ENCODE data around the gene SLC35F6.

GRCh38 chr2:26731714-26732113 is 32.4 kb upstream of the SLC35F6 start:
- TF ChIP-seq CTCF (IDR thresholded peaks at IDR 0.05; ENCODE audit: low read depth, low read length, missing input control) (no peak), RXRA (IDR thresholded peaks at IDR 0.05) (no peak), RAD21 (IDR thresholded peaks at IDR 0.05) (no peak), TAF1 (conservative IDR thresholded peaks at IDR 0.05) (no peak), JUND (IDR thresholded peaks at IDR 0.05) (no peak), EGR1 (IDR thresholded peaks at IDR 0.05; ENCODE audit: low read depth in 2 of 2) (no peak), SP1 (IDR thresholded peaks at IDR 0.05) (no peak), YY1 (IDR thresholded peaks at IDR 0.05) (no peak), HNF4G (IDR thresholded peaks at IDR 0.05) (no peak), GABPA (IDR thresholded peaks at IDR 0.05 in 1 of 2, conservative IDR thresholded peaks at IDR 0.05 in 1 of 2) (no peak)
- TF ChIP-seq, protein P1, sequence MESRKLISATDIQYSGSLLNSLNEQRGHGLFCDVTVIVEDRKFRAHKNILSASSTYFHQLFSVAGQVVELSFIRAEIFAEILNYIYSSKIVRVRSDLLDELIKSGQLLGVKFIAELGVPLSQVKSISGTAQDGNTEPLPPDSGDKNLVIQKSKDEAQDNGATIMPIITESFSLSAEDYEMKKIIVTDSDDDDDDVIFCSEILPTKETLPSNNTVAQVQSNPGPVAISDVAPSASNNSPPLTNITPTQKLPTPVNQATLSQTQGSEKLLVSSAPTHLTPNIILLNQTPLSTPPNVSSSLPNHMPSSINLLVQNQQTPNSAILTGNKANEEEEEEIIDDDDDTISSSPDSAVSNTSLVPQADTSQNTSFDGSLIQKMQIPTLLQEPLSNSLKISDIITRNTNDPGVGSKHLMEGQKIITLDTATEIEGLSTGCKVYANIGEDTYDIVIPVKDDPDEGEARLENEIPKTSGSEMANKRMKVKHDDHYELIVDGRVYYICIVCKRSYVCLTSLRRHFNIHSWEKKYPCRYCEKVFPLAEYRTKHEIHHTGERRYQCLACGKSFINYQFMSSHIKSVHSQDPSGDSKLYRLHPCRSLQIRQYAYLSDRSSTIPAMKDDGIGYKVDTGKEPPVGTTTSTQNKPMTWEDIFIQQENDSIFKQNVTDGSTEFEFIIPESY (IDR thresholded peaks at IDR 0.05) = no peak
- TF ChIP-seq, protein P2, sequence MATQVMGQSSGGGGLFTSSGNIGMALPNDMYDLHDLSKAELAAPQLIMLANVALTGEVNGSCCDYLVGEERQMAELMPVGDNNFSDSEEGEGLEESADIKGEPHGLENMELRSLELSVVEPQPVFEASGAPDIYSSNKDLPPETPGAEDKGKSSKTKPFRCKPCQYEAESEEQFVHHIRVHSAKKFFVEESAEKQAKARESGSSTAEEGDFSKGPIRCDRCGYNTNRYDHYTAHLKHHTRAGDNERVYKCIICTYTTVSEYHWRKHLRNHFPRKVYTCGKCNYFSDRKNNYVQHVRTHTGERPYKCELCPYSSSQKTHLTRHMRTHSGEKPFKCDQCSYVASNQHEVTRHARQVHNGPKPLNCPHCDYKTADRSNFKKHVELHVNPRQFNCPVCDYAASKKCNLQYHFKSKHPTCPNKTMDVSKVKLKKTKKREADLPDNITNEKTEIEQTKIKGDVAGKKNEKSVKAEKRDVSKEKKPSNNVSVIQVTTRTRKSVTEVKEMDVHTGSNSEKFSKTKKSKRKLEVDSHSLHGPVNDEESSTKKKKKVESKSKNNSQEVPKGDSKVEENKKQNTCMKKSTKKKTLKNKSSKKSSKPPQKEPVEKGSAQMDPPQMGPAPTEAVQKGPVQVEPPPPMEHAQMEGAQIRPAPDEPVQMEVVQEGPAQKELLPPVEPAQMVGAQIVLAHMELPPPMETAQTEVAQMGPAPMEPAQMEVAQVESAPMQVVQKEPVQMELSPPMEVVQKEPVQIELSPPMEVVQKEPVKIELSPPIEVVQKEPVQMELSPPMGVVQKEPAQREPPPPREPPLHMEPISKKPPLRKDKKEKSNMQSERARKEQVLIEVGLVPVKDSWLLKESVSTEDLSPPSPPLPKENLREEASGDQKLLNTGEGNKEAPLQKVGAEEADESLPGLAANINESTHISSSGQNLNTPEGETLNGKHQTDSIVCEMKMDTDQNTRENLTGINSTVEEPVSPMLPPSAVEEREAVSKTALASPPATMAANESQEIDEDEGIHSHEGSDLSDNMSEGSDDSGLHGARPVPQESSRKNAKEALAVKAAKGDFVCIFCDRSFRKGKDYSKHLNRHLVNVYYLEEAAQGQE (IDR thresholded peaks at IDR 0.05) = no peak
